GM21576 (cell line): ENCODE data around the gene RTKN2.
A peak's percentile ranks its signal among the peaks of the same experiment; 100 is the strongest.
"Not testable (repeated sequence)": the region's sequence is repeated elsewhere in the genome, so short reads cannot be mapped to it uniquely, and the experiment has no call there.

Experiments
- ATAC-seq: cut with Tn5 transposase; IDR thresholded peaks from one replicate; pipeline ENCODE4 v1.9.1; 2021; ENCODE audit warnings: mild to moderate bottlenecking, moderate library complexity; ENCODE audit not compliant: unreplicated experiment

RTKN2 gene

GRCh38 chr10:62259998-62260397 is 8.6 kb downstream of the RTKN2 start:
- no peak for ATAC-seq

DNA sequence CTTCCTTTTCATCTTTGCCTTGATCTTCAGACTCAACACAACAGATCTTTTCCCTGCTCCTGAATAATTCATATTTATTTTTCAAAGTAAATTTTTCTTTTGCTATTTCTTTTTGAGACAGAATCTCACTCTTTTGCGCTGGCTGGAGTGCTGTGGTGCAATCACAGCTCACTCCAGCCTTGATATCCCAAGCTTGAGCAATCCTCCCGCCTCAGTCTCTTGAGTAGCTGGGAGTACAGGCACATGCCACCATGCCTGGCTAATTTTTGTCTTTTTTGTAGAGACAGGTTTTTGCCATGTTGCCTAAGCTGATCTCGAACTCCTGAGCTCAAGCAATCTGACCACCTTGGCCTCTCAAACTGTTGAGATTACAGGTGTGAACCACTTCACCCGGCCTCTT is 9.2 kb downstream of the RTKN2 start:
- ATAC-seq = no peak

GRCh38 chr10:62258926-62259325 is 9.7 kb downstream of the RTKN2 start:
- ATAC-seq = no peak

- ATAC-seq = no peak
Observed at GRCh38 chr10:62253704-62254103, 14.9 kb downstream of the RTKN2 start.

GRCh38 chr10:62252051-62252450 is 16.6 kb downstream of the RTKN2 start:
- no peak for ATAC-seq

DNA sequence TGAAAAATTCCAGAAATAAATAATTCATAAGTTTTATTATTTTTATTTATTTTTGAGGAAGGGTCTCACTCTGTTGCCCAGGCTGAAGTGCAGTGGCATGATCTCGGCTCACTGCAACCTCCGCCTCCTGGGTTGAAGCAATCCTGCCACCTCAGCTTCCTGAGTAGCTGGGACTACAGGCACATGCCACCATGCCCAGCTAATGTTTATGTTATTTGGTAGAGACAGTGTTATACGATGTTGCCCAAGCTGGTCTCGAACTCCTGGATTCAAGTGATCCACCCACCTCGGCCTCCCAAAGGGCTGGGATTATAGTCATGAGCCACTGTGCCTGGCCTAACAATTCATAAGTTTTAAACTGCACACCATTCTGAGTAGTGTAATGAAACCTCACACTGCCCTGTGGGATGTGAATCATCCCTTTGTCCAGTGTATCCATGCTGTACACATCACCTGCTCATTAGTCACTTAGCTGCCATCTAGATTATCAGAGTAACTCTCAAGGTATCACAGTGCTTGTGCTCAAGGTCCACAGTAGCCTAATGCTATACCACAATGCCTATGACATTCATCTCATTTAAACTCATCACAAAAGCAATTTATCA is 17.9 kb downstream of the RTKN2 start:
- ATAC-seq = no peak

GRCh38 chr10:62249957-62250356 is 18.7 kb downstream of the RTKN2 start:
- no peak for ATAC-seq

GRCh38 chr10:62248465-62248864 is 20.2 kb downstream of the RTKN2 start:
- no peak for ATAC-seq

DNA sequence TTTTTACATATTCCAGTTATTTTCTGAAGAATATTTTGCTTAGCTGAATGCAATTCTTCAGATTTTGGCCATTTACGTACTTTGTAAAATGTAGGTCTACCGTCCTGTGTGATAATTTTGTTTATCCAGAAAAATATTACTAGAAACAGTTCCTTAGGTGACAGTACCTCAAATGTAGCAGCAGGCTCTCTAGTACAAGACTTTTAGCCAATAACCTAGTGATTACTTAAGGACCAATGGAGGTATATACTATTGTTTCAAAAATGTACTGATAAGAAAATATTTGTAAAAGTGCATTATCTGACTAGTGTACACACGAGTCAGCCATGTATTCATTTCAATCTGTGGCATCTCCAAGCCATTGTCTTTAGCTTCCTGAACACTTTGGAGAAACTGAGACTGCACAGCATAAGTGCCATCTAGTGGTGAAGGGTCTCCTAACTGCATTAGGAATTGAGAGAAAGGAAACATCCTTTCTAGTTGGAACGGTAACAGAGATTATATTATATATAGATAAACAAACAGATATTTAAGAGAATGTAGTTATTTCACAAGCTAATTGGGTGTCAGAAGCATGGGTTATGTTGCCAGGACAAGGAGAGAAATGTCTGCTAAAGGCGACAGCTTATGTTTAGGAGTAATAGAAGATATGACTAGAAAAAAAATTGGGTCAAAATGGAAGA is 23.7 kb downstream of the RTKN2 start:
- peak; percentile 60 for ATAC-seq

DNA sequence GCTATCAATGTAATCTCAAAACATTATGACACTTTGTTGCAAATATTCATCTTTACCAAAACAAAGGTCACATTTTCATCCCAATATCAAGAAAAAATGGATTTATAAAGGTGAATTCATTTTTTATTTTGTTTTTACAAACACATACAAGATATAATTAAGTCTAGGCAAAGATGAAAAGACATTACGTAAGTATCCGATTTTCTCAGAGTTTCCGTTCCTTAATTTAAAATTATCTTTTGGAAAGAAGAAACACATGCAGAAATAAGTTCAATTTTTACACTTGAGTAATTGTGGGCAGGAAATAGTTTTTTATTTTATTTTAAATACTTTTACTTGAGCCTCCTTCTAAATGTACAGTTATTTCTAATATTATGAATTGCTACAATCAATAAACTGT is 24.6 kb downstream of the RTKN2 start:
- no peak for ATAC-seq

- ATAC-seq = peak; percentile 36
Observed at GRCh38 chr10:62243647-62243997, 25.0 kb downstream of the RTKN2 start.

- peak; percentile 84 for ATAC-seq
Observed at GRCh38 chr10:62242965-62243646, 25.5 kb downstream of the RTKN2 start.

- ATAC-seq = not testable (repeated sequence)
Observed at GRCh38 chr10:62241521-62241920, 27.1 kb downstream of the RTKN2 start.

GRCh38 chr10:62239994-62240393 is 28.6 kb downstream of the RTKN2 start:
- ATAC-seq = no peak

- no peak for ATAC-seq
Observed at GRCh38 chr10:62238880-62239279, 29.8 kb downstream of the RTKN2 start.

GRCh38 chr10:62237966-62238365 is 30.7 kb downstream of the RTKN2 start:
- ATAC-seq = no peak

DNA sequence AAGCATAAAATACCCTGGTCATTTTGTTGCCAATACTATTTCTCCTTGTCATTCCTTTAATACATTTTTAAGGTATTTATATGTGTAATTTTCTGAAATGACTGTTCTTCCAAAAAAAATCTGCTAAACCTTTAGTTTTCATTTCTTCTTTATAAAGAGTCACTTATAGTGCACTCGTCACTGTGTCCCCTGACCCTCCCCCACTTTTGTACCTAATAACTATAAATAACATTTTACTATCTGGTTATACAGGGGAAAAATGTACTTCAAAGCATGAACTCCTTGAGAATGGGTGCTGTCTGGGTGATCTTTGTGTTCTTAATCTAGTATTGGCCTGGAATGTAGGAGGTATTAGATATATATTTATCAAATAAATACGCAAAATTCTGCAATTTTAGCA is 31.1 kb downstream of the RTKN2 start:
- ATAC-seq = no peak

DNA sequence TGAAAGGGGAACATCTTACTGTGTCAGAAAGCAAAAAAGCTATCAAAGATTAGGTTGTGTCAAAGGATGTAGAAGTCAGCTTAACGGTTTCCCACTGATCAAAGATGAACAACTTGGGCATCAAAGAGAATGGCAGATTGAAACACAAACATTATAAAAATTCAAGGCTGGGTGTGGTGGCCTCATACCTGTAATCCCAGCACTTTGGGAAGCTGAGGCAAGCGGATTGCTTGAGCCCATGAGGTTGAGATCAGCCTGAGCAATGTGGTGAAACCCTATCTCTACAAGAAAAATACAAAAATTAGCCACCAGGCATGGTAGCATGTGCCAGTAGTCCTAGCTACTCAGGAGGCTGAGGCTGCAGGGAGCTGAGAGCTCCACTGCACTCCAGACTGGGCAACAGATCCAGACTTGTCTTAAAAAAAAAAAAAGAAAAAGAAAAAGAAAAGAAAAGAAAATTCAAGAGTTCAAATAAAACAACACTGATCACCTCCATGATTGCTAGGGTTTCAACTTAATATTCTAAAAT is 34.5 kb downstream of the RTKN2 start:
- no peak for ATAC-seq

GRCh38 chr10:62233356-62234076 is 35.1 kb downstream of the RTKN2 start:
- no peak for ATAC-seq

DNA sequence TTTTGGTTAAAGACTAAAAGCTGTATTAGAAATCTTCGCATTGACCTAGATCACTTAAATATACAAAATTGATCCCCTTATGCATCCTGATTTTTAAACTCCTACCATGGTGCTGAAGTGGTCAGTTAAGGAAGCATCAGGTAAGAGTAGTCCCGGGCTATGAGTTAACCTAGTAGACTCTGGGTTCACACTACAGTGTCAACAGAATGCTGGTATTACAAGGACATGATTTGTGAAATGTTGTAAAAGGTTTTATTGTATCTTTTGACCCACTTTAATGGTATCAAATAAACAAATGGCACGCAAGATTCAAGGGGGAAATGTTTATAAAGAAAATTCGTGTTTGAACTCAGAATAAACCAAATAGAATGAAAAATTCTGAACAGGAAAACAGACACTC is 36.8 kb downstream of the RTKN2 start:
- no peak for ATAC-seq

- ATAC-seq = no peak
Observed at GRCh38 chr10:62231371-62231770, 37.3 kb downstream of the RTKN2 start.
